ENCODE data around the gene CHD2.

Gene CHD2

GRCh38 chr15:92880796-92881195, 19.3 kb upstream of the CHD2 start:
- TF ChIP-seq POLR2AphosphoS5 (IDR thresholded peaks at IDR 0.05; ENCODE audit: low read depth, low read length) (no peak), TAF1 (IDR thresholded peaks at IDR 0.05; ENCODE audit: borderline replicate concordance, insufficient read depth, low read length) (no peak), FOXP2 (optimal IDR thresholded peaks at IDR 0.05; ENCODE audit: borderline replicate concordance, extremely low read depth, extremely low read length, insufficient read depth) (no peak), REST (IDR thresholded peaks at IDR 0.05; ENCODE audit: insufficient read depth in 1 of 2, low read depth in 2 of 2, low read length in 2 of 2) (no peak), SIN3A (IDR thresholded peaks at IDR 0.05; ENCODE audit: borderline replicate concordance, insufficient read depth, low read length) (no peak)

GRCh38 chr15:92881211-92881754, 18.8 kb upstream of the CHD2 start:
- TF ChIP-seq SIN3A (IDR thresholded peaks at IDR 0.05; ENCODE audit: borderline replicate concordance, insufficient read depth, low read length) (no peak), FOXP2 (optimal IDR thresholded peaks at IDR 0.05; ENCODE audit: borderline replicate concordance, extremely low read depth, extremely low read length, insufficient read depth) (no peak), REST (IDR thresholded peaks at IDR 0.05; ENCODE audit: insufficient read depth in 1 of 2, low read depth in 2 of 2, low read length in 2 of 2) (no peak), POLR2AphosphoS5 (IDR thresholded peaks at IDR 0.05; ENCODE audit: low read depth, low read length) (no peak), TAF1 (IDR thresholded peaks at IDR 0.05; ENCODE audit: borderline replicate concordance, insufficient read depth, low read length) (no peak)

DNA sequence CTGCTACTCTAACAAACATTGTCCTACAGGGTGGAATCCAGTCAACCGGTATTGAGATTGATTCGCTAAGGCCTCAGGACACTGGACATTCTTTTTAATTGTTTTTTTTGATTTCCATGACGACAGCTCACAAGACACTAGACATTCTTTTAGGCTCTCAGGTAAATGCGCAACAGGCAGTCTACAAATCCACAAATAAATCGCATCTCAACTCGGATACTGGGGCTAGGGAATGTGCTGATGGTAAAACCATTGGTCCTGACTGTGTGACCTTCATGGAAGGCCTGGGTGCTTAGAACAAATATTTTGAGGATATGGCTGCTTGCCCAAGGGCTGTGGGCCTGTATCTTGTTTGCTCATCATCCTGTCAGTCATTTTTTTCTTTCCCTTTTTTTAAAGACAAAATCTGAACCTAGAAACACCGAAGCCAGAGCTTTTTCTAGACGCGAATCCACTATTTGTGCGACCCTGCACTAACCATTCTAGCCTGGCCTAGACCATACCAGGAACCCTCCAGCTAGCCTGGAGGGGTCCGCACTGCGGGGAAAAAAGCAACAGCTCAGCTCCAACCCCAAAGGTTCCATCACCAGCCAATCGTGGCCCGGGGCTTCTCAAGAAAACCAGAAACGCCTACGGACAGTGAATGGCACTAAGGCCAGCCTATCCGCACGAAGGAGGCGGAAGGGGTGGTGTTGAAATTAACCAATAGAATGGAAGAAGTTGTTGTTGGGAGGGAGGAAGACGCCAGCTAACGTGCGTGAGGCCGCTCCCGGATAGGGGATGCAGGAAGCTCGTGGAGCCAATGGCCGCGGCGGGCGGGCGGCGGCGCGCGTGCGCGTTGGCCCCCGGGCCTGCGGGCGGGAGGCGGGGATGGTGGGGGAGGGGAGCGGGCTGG, 18.1 kb upstream of the CHD2 start:
- peak; percentile 27 for TF ChIP-seq FOXP2 (optimal IDR thresholded peaks at IDR 0.05; ENCODE audit: borderline replicate concordance, extremely low read depth, extremely low read length, insufficient read depth)
- peak; percentile 93 for TF ChIP-seq POLR2AphosphoS5 (IDR thresholded peaks at IDR 0.05; ENCODE audit: low read depth, low read length)
- TF ChIP-seq REST (IDR thresholded peaks at IDR 0.05; ENCODE audit: insufficient read depth in 1 of 2, low read depth in 2 of 2, low read length in 2 of 2) = no peak
- no peak for TF ChIP-seq SIN3A (IDR thresholded peaks at IDR 0.05; ENCODE audit: borderline replicate concordance, insufficient read depth, low read length)
- TF ChIP-seq TAF1 (IDR thresholded peaks at IDR 0.05; ENCODE audit: borderline replicate concordance, insufficient read depth, low read length) = peak; percentile 78; the same call in 1 of the 2 replicates

DNA sequence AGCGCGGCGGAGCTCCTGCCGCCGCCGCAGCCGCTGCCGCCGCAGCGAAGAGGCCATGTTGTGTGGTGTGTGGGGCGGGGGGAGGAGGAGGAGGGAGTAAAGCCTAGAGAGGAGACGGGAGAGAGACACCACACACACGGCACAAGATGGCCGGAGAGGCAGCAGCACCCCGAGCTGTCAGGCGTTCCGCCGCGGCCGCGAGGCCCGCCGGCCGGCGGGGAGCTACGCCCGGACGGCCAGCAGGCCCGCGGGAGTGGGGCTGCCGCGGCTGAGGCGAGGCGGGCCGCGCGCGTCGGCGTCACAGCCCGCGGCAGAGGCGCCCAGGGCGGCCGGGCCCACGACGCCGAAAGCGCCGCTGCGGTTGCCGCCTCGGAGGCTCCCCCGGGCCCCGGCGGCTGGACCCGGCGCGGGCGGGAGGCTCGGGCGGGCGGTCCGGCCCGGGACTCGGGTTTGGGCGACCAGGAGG, 17.4 kb upstream of the CHD2 start:
- TF ChIP-seq POLR2AphosphoS5 (IDR thresholded peaks at IDR 0.05; ENCODE audit: low read depth, low read length) = no peak; the same call in 1 of the 2 replicates
- TF ChIP-seq REST (IDR thresholded peaks at IDR 0.05; ENCODE audit: insufficient read depth in 1 of 2, low read depth in 2 of 2, low read length in 2 of 2) = peak in 1 of 2 experiments; percentile 45; a peak in 1 of 4 replicates
- peak; percentile 80; the same call in 1 of the 2 replicates for TF ChIP-seq SIN3A (IDR thresholded peaks at IDR 0.05; ENCODE audit: borderline replicate concordance, insufficient read depth, low read length)
- TF ChIP-seq TAF1 (IDR thresholded peaks at IDR 0.05; ENCODE audit: borderline replicate concordance, insufficient read depth, low read length) = peak; percentile 71; the same call in 1 of the 2 replicates
- peak; percentile 72 for TF ChIP-seq FOXP2 (optimal IDR thresholded peaks at IDR 0.05; ENCODE audit: borderline replicate concordance, extremely low read depth, extremely low read length, insufficient read depth)

All from PFSK-1 (cell line).